Caco-2 (cell line): Measurements from ENCODE around the gene DLX5. TPM values are rescaled to one million over a fixed set of nuclear protein-coding genes. Genes with fewer than 3 reads are reported as not detected.

Experiments
- BruUV-seq: library from RNA; stranded (reverse); fragments of 400-500 nt; replicated peaks from 2 replicates; lab custom pipeline; 2021; lab: Mats Ljungman, UMichigan
- CTCF ChIA-PET: fragments of 300-600 bp; sonication (Branson Sonifier 250); formaldehyde crosslinking; loops from one replicate; lab custom pipeline; 2022; ENCODE audit warnings: antibody characterized with exemption; lab: Charles Lee
- POLR2A ChIA-PET: fragments of 300-600 bp; sonication (Branson Sonifier 250); formaldehyde crosslinking; loops from one replicate; lab custom pipeline; 2022; ENCODE audit warnings: antibody characterized with exemption; lab: Charles Lee
- DNase-seq, 2 experiments: peaks; one replicate each; pipeline versions ENCODE4 v3.0.0 to v3.0.0-alpha.2; 2020 to 2022
- H3K27me3 ChIP-seq: replicated peaks from 2 replicates; pipeline ENCODE4 v1.6.0; 2011; ENCODE audit warnings: low read length; ENCODE audit not compliant: control insufficient read depth, insufficient read depth
- H3K36me3 ChIP-seq: 2 replicates; pipeline ENCODE4 v1.5.1; 2011; ENCODE audit warnings: low read length; ENCODE audit not compliant: control insufficient read depth, insufficient read depth
- H3K4me1 ChIP-seq: fragments of 250-450 bp; sonication (Bioruptor Pico); 2 replicates; pipeline ENCODE4 v1.5.1; 2020; ENCODE audit warnings: mild to moderate bottlenecking
- H3K4me3 ChIP-seq: 2 replicates; pipeline ENCODE4 v1.5.1; 2011; ENCODE audit warnings: low read depth, mild to moderate bottlenecking, control low read depth, low read length
- H3K9me3 ChIP-seq: fragments of 250-450 bp; sonication (Bioruptor Pico); 2 replicates; pipeline ENCODE4 v1.5.1; 2020; ENCODE audit warnings: mild to moderate bottlenecking, moderate library complexity
- H3K27ac Mint-ChIP-seq: one replicate; pipeline ENCODE4 v1.8.0; 2022; ENCODE audit warnings: mixed read lengths; ENCODE audit not compliant: unreplicated experiment
- H3K27me3 Mint-ChIP-seq: one replicate; pipeline ENCODE4 v1.8.0; 2022; ENCODE audit warnings: mixed read lengths; ENCODE audit not compliant: insufficient read depth, unreplicated experiment
- H3K36me3 Mint-ChIP-seq: one replicate; pipeline ENCODE4 v1.8.0; 2022; ENCODE audit warnings: mild to moderate bottlenecking, mixed read lengths; ENCODE audit not compliant: insufficient read depth, unreplicated experiment
- H3K4me1 Mint-ChIP-seq: one replicate; pipeline ENCODE4 v1.8.0; 2022; ENCODE audit warnings: low read depth, mixed read lengths; ENCODE audit not compliant: unreplicated experiment
- H3K4me3 Mint-ChIP-seq: one replicate; pipeline ENCODE4 v1.8.0; 2022; ENCODE audit warnings: mild to moderate bottlenecking, moderate library complexity, mixed read lengths; ENCODE audit not compliant: unreplicated experiment
- H3K9me3 Mint-ChIP-seq: one replicate; pipeline ENCODE4 v1.8.0; 2022; ENCODE audit warnings: mixed read lengths; ENCODE audit not compliant: unreplicated experiment
- intact Hi-C: fragments of 100-400 bp; cut with micrococcal nuclease; formaldehyde crosslinking; loops from one replicate; pipeline ENCODE4 v1.10.0; 2022; ENCODE audit not compliant: unreplicated experiment
- total RNA-seq: library from RNA; stranded (reverse); gene quantifications from 2 replicates; pipeline ENCODE4 v1.2.3, GENCODE V29; 2022
- TF ChIP-seq, protein P1 (sequence below), 2 experiments: fragments of 200-600 bp in 1 of 2; IDR thresholded peaks; 1 replicate in 1 of 2; 2 replicates in 1 of 2; pipeline versions ENCODE4 v1.5.1 to v1.8.0; 2011 to 2022; ENCODE audit warnings: antibody characterized with exemption in 1 of 2, control low read depth in 1 of 2, inconsistent platforms in 1 of 2, low read depth in 1 of 2, low read length in 1 of 2, mild to moderate bottlenecking in 1 of 2, moderate library complexity in 1 of 2; ENCODE audit not compliant: insufficient read depth in 1 of 2, severe bottlenecking in 1 of 2, unreplicated experiment in 1 of 2

DLX5 gene
- total RNA-seq, 1 experiment from 2014 or later, result not detected

DNA sequence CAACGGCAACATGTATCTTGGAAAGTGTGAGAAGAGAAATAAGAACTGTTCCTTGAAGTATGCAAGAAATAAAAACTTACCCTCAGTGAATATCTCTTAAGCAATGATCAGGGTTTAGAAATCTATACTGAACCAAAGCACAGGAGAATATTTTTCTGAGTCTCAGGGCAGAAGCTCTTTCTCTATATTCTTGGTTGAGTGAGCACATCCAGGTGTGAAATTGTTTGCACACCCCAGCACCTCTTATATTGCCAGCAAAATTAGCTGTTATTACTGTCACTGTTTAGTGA is 10.8 kb downstream of the DLX5 start:
- DNase-seq, result no peak
- Histone ChIP-seq H3K9me3 (no peaks in the 10 kb centered on the region), H3K27me3 (no peaks in the 10 kb centered on the region; the same call in 1 of the 2 replicates), H3K4me1 (no peaks in the 10 kb centered on the region), H3K36me3 (no peaks in the 10 kb centered on the region), H3K4me3 (no peak overlapping the region)
- peaks cover 25% of the 10 kb centered on the region for H3K27me3 Mint-ChIP-seq
- intact Hi-C loops, result no loop called here
- H3K4me3 Mint-ChIP-seq, result no peak overlapping the region
- no peak overlapping the region for H3K27ac Mint-ChIP-seq
- TF ChIP-seq, protein P1, sequence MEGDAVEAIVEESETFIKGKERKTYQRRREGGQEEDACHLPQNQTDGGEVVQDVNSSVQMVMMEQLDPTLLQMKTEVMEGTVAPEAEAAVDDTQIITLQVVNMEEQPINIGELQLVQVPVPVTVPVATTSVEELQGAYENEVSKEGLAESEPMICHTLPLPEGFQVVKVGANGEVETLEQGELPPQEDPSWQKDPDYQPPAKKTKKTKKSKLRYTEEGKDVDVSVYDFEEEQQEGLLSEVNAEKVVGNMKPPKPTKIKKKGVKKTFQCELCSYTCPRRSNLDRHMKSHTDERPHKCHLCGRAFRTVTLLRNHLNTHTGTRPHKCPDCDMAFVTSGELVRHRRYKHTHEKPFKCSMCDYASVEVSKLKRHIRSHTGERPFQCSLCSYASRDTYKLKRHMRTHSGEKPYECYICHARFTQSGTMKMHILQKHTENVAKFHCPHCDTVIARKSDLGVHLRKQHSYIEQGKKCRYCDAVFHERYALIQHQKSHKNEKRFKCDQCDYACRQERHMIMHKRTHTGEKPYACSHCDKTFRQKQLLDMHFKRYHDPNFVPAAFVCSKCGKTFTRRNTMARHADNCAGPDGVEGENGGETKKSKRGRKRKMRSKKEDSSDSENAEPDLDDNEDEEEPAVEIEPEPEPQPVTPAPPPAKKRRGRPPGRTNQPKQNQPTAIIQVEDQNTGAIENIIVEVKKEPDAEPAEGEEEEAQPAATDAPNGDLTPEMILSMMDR (IDR thresholded peaks at IDR 0.05; ENCODE audit: insufficient read depth in 1 of 2, low read depth in 1 of 2, low read length in 1 of 2, severe bottlenecking in 1 of 2, unreplicated experiment in 1 of 2), result no peak
- ChIA-PET CTCF (no interaction called here), POLR2A (no interaction called here)
- no peaks in the 10 kb centered on the region for H3K4me1 Mint-ChIP-seq
- no peaks in the 10 kb centered on the region for H3K9me3 Mint-ChIP-seq
- BruUV-seq, result no TSS peak
- peaks cover 8% of the 10 kb centered on the region for H3K36me3 Mint-ChIP-seq

DNA sequence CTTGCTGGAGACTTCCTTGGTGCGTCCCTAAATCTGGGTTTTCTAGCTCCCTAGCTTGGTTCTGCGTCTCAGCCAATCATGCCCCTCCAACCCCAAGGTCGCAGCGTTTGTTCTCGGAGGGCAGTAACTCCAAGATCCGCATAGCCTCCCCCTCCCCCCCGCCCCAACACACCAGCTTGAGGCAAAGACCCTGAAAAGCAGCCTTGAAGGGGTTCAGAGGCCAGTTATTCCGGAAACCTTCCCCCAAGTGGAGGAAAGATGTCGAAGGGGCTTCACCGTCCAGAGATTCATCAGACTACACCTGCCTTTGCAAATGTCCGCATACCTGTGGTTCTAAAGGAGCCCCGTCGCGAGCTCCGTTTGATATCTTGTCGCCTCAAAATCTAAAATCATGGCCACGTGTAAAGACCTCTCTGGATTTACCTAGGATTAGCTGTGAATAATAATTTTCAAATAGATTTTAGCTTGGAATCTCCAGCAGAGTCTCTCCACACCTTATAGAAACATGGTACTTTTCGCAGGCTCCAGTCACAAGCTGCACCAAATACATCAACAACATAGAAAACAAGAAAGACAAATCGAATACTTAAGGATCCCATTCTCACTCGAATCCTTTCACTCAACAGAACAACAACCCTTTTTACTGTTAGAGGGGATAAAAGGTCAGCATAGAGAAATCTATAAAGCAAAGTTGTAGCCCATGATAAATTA is 11.3 kb downstream of the DLX5 start:
- POLR2A ChIA-PET, result no interaction called here

GRCh38 chr7:97012365-97013133 is 12.1 kb downstream of the DLX5 start:
- ChIA-PET CTCF (no interaction called here), POLR2A (no interaction called here)
- Histone ChIP-seq H3K36me3 (no peaks in the 10 kb centered on the region), H3K27me3 (no peaks in the 10 kb centered on the region; the same call in 1 of the 2 replicates), H3K9me3 (no peaks in the 10 kb centered on the region), H3K4me3 (no peak overlapping the region), H3K4me1 (no peaks in the 10 kb centered on the region)
- Mint-ChIP-seq H3K4me3 (no peak overlapping the region), H3K27me3 (peaks cover 22% of the 10 kb centered on the region), H3K4me1 (no peaks in the 10 kb centered on the region), H3K9me3 (no peaks in the 10 kb centered on the region), H3K36me3 (peaks cover 8% of the 10 kb centered on the region), H3K27ac (no peak overlapping the region)
- TF ChIP-seq, protein P1 (IDR thresholded peaks at IDR 0.05; ENCODE audit: insufficient read depth in 1 of 2, low read depth in 1 of 2, low read length in 1 of 2, severe bottlenecking in 1 of 2, unreplicated experiment in 1 of 2), result no peak
- intact Hi-C loops, result no loop called here
- DNase-seq, result no peak
- no TSS peak for BruUV-seq

More for the DNA sequence above, 11.3 kb downstream of the DLX5 start:
- CTCF ChIA-PET, result no interaction called here
- Histone ChIP-seq H3K36me3 (no peaks in the 10 kb centered on the region), H3K27me3 (no peaks in the 10 kb centered on the region; the same call in 1 of the 2 replicates), H3K4me3 (no peak overlapping the region), H3K4me1 (no peaks in the 10 kb centered on the region), H3K9me3 (no peaks in the 10 kb centered on the region)
- Mint-ChIP-seq H3K27me3 (peaks cover 24% of the 10 kb centered on the region), H3K9me3 (no peaks in the 10 kb centered on the region), H3K4me3 (no peak overlapping the region), H3K4me1 (no peaks in the 10 kb centered on the region), H3K27ac (no peak overlapping the region), H3K36me3 (peaks cover 8% of the 10 kb centered on the region)
- no TSS peak for BruUV-seq
- no peak for DNase-seq
- TF ChIP-seq, protein P1 (IDR thresholded peaks at IDR 0.05; ENCODE audit: insufficient read depth in 1 of 2, low read depth in 1 of 2, low read length in 1 of 2, severe bottlenecking in 1 of 2, unreplicated experiment in 1 of 2), result no peak
- intact Hi-C loops, result no loop called here
